ENCODE data around the gene ME3. TPM values are rescaled to one million over a fixed set of nuclear protein-coding genes. Genes with fewer than 3 reads are reported as not detected.
A peak's percentile ranks its signal among the peaks of the same experiment; 100 is the strongest.

ME3 gene
- total RNA-seq, 1 experiment from 2014 or later: 2.9 TPM

DNA sequence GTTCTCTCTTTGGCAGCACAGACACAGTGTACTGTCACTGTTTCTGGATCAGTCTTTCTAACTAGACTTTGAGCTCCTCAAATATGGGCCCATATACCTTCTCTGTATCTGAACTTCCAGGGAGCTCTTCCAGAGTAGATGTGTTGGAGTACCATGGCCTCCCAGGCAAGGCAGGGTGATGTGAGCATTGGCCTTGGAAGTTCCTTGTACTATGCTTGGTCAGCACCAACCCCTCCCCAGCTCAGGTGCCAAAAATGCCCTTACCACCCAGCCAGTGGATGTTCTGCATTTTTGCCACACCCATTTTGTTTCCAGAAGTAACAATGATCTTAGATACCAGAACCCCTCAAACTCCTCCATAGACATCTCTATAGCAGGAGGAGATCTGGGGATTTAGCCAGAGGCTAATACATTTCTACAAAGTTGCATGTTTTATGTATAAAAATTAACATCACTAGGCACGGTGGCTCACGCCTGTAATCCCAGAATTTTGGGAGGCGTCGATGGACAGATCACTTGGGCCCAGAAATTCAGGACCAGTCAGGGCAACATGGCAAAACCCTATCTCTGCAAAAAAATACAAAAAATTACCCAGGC lies 165.1 kb downstream of the ME3 start:
- Histone ChIP-seq H3K27ac (no peak overlapping the region), H3K27me3 (replicated peaks) (no peaks in the 10 kb centered on the region), H3K9me3 (replicated peaks) (no peaks in the 10 kb centered on the region), H3K36me3 (no peaks in the 10 kb centered on the region), H3K4me3 (no peak overlapping the region), H3K4me1 (replicated peaks) (peaks cover 8% of the 10 kb centered on the region)
- DNase-seq (ENCODE audit: low read depth in 1 of 2, low spot score in 2 of 2): no peak

DNA sequence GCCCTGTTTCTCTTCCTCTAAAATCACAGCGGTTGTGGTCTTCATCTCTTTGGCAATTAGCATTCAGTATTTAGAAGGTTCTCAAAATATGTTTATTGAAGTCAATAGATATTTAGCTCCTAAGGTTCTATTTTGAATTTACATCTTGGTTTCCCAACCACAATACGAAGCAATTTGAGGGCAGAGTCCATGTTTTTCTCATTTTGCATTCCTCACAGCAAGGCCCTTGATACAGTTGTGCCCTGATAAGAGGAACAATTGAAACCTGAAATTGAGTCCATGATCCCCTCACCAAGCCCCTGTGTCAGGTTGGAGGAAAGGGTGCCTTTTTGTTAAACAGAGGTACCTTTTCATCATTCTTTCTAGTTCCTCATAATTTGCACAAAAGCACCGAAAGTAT lies 166.2 kb downstream of the ME3 start:
- H3K4me3 ChIP-seq: no peak overlapping the region
- no peaks in the 10 kb centered on the region for H3K9me3 ChIP-seq (replicated peaks)
- no peaks in the 10 kb centered on the region for H3K27me3 ChIP-seq (replicated peaks)
- peaks cover 5% of the 10 kb centered on the region for H3K4me1 ChIP-seq (replicated peaks)
- no peaks in the 10 kb centered on the region for H3K36me3 ChIP-seq
- no peak for DNase-seq (ENCODE audit: low read depth in 1 of 2, low spot score in 2 of 2)
- H3K27ac ChIP-seq: no peak overlapping the region

DNA sequence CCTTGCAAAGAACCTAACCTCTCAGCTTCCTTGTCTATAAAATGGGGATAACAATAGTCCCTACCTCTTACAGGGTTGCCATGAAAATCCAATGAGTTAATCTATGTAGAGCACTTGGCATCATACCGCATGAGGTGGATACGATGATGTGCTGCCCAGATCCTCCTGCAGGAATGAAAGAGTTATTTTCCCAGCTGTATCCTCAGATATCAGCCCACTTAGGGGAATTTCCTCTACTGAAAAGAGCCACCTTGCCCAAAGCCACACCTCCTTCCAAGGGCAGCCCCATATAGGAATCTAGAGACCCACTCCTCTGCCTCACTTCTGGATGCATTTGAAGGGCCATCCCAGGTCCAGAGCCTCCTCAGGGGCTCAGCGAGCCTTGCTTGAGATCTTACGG lies 169.3 kb downstream of the ME3 start:
- Histone ChIP-seq H3K4me1 (replicated peaks) (no peaks in the 10 kb centered on the region), H3K36me3 (no peaks in the 10 kb centered on the region), H3K4me3 (no peak overlapping the region), H3K27me3 (replicated peaks) (no peaks in the 10 kb centered on the region), H3K9me3 (replicated peaks) (no peaks in the 10 kb centered on the region), H3K27ac (no peak overlapping the region)
- no peak for DNase-seq (ENCODE audit: low read depth in 1 of 2, low spot score in 2 of 2)

DNA sequence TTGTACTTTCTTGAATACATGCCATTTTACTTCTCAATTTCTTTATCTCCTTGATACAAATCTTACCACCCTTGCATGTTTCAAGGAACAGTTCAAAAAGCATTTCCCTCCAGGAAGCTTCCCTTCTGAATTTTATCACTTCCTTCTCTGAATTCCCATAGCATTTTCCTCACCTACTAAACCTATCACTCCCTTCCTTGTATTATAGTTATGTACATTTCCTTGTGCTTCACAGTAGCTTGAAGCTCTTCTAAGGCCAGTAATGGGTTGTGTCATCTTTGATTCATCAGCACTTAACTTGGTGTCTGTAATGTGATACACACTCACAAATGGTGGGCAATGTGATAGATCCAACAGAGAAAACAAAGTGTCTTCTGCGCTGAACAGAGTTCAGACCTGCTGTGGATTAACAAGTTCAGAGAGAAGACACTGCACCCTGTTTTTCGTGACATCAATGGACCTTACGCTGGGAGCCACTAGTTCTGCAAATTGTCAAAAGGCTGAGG lies 170.2 kb downstream of the ME3 start:
- no peak overlapping the region for H3K27ac ChIP-seq
- H3K4me1 ChIP-seq (replicated peaks): peaks cover 7% of the 10 kb centered on the region
- H3K27me3 ChIP-seq (replicated peaks): no peaks in the 10 kb centered on the region
- no peaks in the 10 kb centered on the region for H3K36me3 ChIP-seq
- no peak overlapping the region for H3K4me3 ChIP-seq
- DNase-seq (ENCODE audit: low read depth in 1 of 2, low spot score in 2 of 2): no peak
- no peaks in the 10 kb centered on the region for H3K9me3 ChIP-seq (replicated peaks)

DNA sequence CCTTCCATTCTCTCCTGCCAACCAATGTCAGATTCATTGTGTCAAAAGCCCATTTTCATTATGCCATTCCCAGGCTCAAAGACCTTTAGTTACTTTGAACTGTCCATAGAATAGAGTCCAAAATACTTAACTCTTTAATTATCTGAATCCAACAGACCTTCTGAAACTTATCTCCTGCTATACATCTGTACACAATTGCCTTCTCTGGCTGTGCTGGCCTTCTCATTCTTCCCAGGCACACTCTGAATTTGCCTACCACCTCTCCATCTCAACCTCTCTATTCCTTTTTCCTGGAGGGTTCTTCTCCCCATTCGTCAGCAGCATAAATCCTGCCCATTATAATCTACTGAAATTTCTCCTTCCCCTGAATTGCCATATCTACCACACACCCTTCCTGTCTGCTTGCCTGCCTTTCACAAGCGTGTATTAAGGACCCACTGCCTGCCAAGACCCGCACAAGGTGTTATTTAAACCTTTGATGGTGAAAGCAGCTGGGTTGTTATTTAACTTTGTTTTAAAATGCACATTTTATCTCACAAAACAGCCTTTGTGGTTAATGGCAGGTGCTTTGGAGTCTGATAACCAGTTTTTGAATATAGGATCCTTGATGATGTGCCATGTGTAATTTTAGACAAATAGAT lies 171.8 kb downstream of the ME3 start:
- DNase-seq (ENCODE audit: low read depth in 1 of 2, low spot score in 2 of 2): no peak
- H3K27me3 ChIP-seq (replicated peaks): no peaks in the 10 kb centered on the region
- H3K36me3 ChIP-seq: no peaks in the 10 kb centered on the region

DNA sequence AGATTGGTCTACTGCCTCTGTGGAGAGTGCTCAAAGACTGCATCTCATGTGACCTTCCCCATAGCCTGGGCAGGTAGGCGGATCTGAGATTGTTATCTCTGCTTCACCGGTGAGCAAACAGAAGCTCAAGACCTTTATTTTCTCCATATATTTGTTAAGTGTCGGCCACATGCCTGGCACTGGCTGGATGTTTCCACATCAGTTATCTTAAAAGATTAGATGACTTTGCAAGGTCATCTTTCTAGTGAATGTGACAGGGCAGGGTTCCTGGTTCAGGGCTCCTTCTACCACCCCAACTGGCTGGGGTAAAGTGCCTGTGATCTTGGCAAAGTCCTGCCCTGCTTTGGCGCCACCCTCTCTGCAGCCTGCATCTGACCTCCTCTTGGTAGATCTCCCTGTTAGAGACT lies 172.7 kb downstream of the ME3 start:
- no peaks in the 10 kb centered on the region for H3K36me3 ChIP-seq
- no peaks in the 10 kb centered on the region for H3K9me3 ChIP-seq (replicated peaks)
- no peaks in the 10 kb centered on the region for H3K27me3 ChIP-seq (replicated peaks)
- no peak for DNase-seq (ENCODE audit: low read depth in 1 of 2, low spot score in 2 of 2)
- no peak overlapping the region for H3K27ac ChIP-seq
- H3K4me3 ChIP-seq: no peak overlapping the region
- peaks cover 10% of the 10 kb centered on the region for H3K4me1 ChIP-seq (replicated peaks)

More for the DNA sequence above, 171.8 kb downstream of the ME3 start:
- Histone ChIP-seq H3K4me1 (replicated peaks) (peaks cover 10% of the 10 kb centered on the region), H3K9me3 (replicated peaks) (no peaks in the 10 kb centered on the region), H3K4me3 (no peak overlapping the region), H3K27ac (no peak overlapping the region)

DNA sequence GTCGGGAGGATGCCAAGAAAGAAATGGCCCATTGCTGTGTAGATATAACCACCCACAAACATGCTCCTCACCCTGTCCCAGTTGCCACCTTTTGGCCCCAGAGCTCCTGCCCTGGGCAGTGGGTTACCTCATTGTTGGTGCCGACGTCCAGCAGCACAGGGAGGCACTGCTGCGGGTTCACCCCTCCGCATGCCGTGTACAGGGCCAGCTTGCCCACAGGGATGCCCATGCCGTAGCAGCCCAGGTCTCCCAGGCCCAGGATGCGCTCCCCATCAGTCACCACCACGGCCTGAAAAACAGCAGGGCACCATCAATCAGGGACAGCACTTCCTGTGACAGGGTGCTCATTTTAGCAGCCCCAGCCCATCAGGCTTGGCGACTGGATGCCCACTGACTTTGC lies 174.6 kb downstream of the ME3 start:
- DNase-seq (ENCODE audit: low read depth in 1 of 2, low spot score in 2 of 2): no peak
- Histone ChIP-seq H3K36me3 (no peaks in the 10 kb centered on the region), H3K27ac (no peak overlapping the region)

DNA sequence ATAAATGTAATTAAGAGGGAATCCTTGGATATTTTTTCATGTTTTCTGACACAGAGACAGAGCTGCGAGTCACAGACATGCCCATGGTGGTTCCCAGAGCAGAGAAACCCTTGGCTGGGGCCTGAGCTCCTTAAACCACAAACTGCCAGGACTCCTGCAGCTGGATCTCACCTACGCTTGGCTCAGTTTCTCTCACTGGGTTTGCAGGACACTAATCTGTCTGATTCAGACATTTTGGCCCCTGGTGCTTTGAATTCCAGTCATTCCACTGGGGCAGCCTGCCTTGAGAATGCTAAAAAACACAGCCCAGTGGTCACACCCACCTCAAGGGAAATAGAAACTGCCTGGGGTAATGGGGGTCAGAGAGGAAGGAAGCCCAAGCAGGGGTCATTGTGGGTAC lies 175.1 kb downstream of the ME3 start:
- peak in 1 of 2 experiments; percentile 21 for DNase-seq (ENCODE audit: low read depth in 1 of 2, low spot score in 2 of 2)
- no peaks in the 10 kb centered on the region for H3K36me3 ChIP-seq
- no peak overlapping the region for H3K27ac ChIP-seq

More for the DNA sequence above, 174.6 kb downstream of the ME3 start:
- Histone ChIP-seq H3K9me3 (replicated peaks) (no peaks in the 10 kb centered on the region), H3K27me3 (replicated peaks) (no peaks in the 10 kb centered on the region), H3K4me1 (replicated peaks) (peaks cover 10% of the 10 kb centered on the region), H3K4me3 (no peak overlapping the region)

DNA sequence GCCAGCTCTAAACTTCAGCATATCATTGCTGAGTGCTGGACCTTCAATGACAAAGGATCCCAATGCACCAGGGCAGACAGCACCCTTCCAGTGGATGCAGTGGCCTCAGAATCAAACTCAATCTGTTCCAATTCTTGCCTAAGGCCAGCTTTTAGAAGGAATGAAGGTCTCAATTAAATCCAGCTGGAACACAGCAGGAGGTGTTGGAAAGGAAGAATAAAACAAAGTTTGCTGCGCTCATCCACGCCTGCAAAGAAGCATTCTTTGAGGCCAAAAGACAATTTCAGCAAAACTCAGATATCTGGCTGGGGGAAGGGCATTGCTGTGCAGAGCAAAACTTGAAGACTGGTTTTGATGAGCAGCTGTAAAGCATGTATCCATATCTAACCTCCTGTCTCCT lies 177.1 kb downstream of the ME3 start:
- DNase-seq (ENCODE audit: low read depth in 1 of 2, low spot score in 2 of 2): no peak
- Histone ChIP-seq H3K27me3 (replicated peaks) (no peaks in the 10 kb centered on the region), H3K27ac (no peak overlapping the region), H3K4me1 (replicated peaks) (peaks cover 10% of the 10 kb centered on the region), H3K36me3 (no peaks in the 10 kb centered on the region), H3K9me3 (replicated peaks) (no peaks in the 10 kb centered on the region), H3K4me3 (no peak overlapping the region)

More for the DNA sequence above, 175.1 kb downstream of the ME3 start:
- no peaks in the 10 kb centered on the region for H3K27me3 ChIP-seq (replicated peaks)
- H3K4me3 ChIP-seq: no peak overlapping the region
- peaks cover 10% of the 10 kb centered on the region for H3K4me1 ChIP-seq (replicated peaks)
- no peaks in the 10 kb centered on the region for H3K9me3 ChIP-seq (replicated peaks)

DNA sequence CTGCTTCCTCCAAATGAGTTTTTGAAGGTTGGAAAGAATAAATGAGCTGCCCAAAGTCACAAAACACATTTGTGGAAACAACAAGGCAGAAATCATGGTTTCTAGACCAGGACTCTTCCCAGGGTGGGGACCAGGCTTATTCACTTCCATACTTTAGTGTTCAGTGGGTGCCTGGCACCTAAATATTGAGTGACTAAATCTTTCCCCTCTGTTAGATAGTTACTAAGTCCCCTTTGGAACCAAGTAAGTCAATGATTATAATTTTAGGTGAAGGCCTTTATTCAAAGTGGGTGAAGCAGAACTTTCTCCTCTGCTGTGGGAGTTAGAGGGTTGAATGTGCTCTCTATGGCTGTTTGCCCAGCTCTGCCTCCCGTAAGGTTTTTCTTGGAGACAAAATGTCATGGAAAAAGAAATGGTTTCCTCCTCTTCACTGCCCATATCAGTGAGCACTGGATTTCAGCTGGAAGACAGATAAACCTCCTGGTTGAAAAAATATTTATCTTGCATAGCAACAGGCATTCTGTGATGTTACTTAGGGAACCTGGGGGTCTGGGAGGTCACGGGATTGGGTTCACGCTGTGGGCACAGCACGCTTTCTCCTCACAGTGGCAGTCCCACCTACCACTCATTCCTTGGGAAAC lies 179.9 kb downstream of the ME3 start:
- no peak overlapping the region for H3K27ac ChIP-seq
- DNase-seq (ENCODE audit: low read depth in 1 of 2, low spot score in 2 of 2): no peak
- peaks cover 6% of the 10 kb centered on the region for H3K4me1 ChIP-seq (replicated peaks)
- no peaks in the 10 kb centered on the region for H3K9me3 ChIP-seq (replicated peaks)
- H3K4me3 ChIP-seq: no peak overlapping the region
- no peaks in the 10 kb centered on the region for H3K36me3 ChIP-seq
- no peaks in the 10 kb centered on the region for H3K27me3 ChIP-seq (replicated peaks)

DNA sequence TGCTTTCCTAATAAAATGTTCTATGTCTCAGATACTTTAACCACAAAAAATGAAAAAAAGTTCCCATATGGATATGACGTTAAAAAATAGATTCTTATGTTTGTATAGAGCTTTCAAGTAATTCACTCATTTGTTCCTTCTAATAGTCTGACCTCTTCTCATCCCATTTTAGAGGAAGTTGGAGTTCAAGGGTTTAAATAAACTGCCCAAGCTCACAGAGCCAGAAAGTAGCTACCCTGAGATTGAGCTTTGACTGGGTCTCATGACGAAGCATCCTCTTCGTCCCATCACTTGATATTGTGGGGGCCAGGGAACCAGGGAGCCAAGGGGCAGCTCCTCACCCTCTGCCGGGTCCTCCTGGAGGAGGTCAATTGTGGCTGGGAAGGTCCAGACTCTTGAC lies 181.4 kb downstream of the ME3 start:
- no peaks in the 10 kb centered on the region for H3K9me3 ChIP-seq (replicated peaks)
- no peak overlapping the region for H3K27ac ChIP-seq
- no peaks in the 10 kb centered on the region for H3K4me1 ChIP-seq (replicated peaks)
- DNase-seq (ENCODE audit: low read depth in 1 of 2, low spot score in 2 of 2): no peak
- no peak overlapping the region for H3K4me3 ChIP-seq
- H3K27me3 ChIP-seq (replicated peaks): no peaks in the 10 kb centered on the region
- H3K36me3 ChIP-seq: no peaks in the 10 kb centered on the region

DNA sequence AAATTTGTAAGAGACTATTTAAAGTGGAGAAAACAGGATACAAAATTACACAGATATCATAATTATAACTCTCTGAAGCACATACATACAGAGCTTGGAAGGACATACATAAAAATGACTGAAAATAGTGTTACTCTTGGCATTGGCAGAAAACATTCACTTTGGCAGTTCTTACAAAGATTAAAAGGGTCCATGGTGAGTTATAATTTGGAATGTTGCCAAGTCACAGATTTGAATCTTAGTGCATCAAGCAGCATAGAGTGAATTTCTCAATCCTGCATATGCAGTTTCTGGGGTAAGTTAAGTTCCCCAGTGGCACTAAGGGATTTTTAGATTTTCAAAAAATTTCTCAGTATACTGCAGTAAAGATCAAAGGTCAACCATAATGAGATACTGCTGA lies 181.8 kb downstream of the ME3 start:
- H3K4me1 ChIP-seq (replicated peaks): peaks cover 2% of the 10 kb centered on the region
- no peak for DNase-seq (ENCODE audit: low read depth in 1 of 2, low spot score in 2 of 2)
- no peaks in the 10 kb centered on the region for H3K36me3 ChIP-seq
- H3K27ac ChIP-seq: no peak overlapping the region
- no peaks in the 10 kb centered on the region for H3K9me3 ChIP-seq (replicated peaks)
- no peak overlapping the region for H3K4me3 ChIP-seq
- no peaks in the 10 kb centered on the region for H3K27me3 ChIP-seq (replicated peaks)

DNA sequence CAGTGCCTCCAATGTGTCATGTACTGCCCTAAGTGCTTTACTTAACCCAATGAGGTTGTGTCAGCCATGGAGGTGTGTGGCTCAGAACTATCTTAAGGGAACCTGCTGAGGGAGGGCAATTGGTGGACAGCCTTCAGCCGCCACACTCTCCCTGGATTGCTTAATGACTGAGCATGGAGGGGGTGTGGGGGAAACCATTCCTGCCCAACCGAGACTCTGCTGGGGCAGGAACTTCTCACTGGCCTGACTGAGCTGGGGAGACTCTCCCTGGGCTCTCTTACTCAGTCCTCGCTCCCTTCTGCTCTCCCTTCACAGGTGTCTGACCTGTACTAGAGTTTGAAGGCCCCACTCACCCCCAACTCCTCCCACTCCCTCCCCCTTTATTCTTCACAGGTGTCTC lies 183.0 kb downstream of the ME3 start:
- Histone ChIP-seq H3K27me3 (replicated peaks) (no peaks in the 10 kb centered on the region), H3K9me3 (replicated peaks) (no peaks in the 10 kb centered on the region), H3K36me3 (no peaks in the 10 kb centered on the region), H3K27ac (no peak overlapping the region), H3K4me1 (replicated peaks) (peaks cover 13% of the 10 kb centered on the region), H3K4me3 (no peak overlapping the region)
- DNase-seq (ENCODE audit: low read depth in 1 of 2, low spot score in 2 of 2): no peak

DNA sequence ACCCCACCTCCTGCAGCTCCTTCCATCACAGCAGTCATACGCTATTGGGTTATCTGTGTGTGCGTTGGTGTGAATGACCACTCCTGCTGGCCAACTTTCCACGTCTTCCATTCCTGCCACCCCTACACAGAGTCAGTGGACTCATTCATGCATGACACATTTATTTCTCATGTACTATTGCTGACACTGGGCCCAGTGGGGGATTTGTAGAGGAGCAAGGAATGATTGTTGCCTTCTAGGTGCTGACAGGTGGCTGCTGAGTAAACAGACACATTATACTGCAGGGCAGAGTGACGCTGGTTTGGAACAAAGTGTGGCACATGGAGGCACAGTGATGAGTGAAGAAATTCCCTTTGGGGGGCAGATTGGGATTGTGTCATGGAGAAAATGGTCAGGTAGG lies 183.9 kb downstream of the ME3 start:
- Histone ChIP-seq H3K4me3 (no peak overlapping the region), H3K36me3 (no peaks in the 10 kb centered on the region), H3K4me1 (replicated peaks) (peaks cover 19% of the 10 kb centered on the region), H3K9me3 (replicated peaks) (no peaks in the 10 kb centered on the region), H3K27ac (no peak overlapping the region), H3K27me3 (replicated peaks) (no peaks in the 10 kb centered on the region)
- no peak for DNase-seq (ENCODE audit: low read depth in 1 of 2, low spot score in 2 of 2)
